Smooth muscle cell (in vitro differentiated cells): Measurements from ENCODE around the gene HOXC5. TPM values are rescaled to one million over a fixed set of nuclear protein-coding genes. Genes with fewer than 3 reads are reported as not detected.

Experiments used
- DNase-seq: peaks from one replicate; lab custom pipeline; 2025; ENCODE audit not compliant: unreplicated experiment; lab: John Stamatoyannopoulos, UW
- H2AFZ ChIP-seq: fragments of 200-600 bp; sonication (generic); 2 replicates; pipeline ENCODE4 v1.6.0; 2016; ENCODE audit warnings: antibody characterized with exemption, low read depth, mild to moderate bottlenecking
- H3F3A ChIP-seq: fragments of 200-600 bp; sonication (generic); 2 replicates; pipeline ENCODE4 v1.6.0; 2017; ENCODE audit warnings: antibody characterized with exemption, low read depth
- H3K27ac ChIP-seq: fragments of 200-600 bp; sonication (generic); 2 replicates; pipeline ENCODE4 v1.5.1; 2016; ENCODE audit warnings: low read depth, mild to moderate bottlenecking
- H3K27me3 ChIP-seq: fragments of 200-600 bp; sonication (generic); 2 replicates; pipeline ENCODE4 v1.6.1; 2016; ENCODE audit warnings: low read depth, mild to moderate bottlenecking
- H3K36me3 ChIP-seq: fragments of 200-600 bp; sonication (generic); 2 replicates; pipeline ENCODE4 v1.5.1; 2016; ENCODE audit warnings: low read depth
- H3K4me1 ChIP-seq: fragments of 200-600 bp; sonication (generic); 2 replicates; pipeline ENCODE4 v1.5.1; 2016; ENCODE audit warnings: low read depth
- H3K4me2 ChIP-seq: fragments of 200-600 bp; sonication (generic); 2 replicates; pipeline ENCODE4 v1.6.0; 2016; ENCODE audit warnings: mild to moderate bottlenecking
- H3K4me3 ChIP-seq: fragments of 200-600 bp; sonication (generic); 2 replicates; pipeline ENCODE4 v1.5.1; 2016; ENCODE audit warnings: mild to moderate bottlenecking
- H3K79me2 ChIP-seq: fragments of 200-600 bp; sonication (generic); 2 replicates; pipeline ENCODE4 v1.6.0; 2016; ENCODE audit warnings: low read depth, mild to moderate bottlenecking
- H3K9ac ChIP-seq: fragments of 200-600 bp; sonication (generic); 2 replicates; pipeline ENCODE4 v1.6.0; 2016; ENCODE audit warnings: low read depth
- H3K9me3 ChIP-seq: fragments of 200-600 bp; sonication (generic); replicated peaks from 2 replicates; pipeline ENCODE4 v1.5.1; 2016; ENCODE audit warnings: low read depth
- H4K20me1 ChIP-seq: fragments of 200-600 bp; sonication (generic); 2 replicates; pipeline ENCODE4 v1.6.0; 2016; ENCODE audit warnings: low read depth
- CTCF ChIP-seq: fragments of 200-600 bp; sonication (generic); IDR thresholded peaks from 2 replicates; pipeline ENCODE4 v1.5.1; 2017; ENCODE audit warnings: borderline replicate concordance, mild to moderate bottlenecking, antibody characterized with exemption; ENCODE audit not compliant: insufficient read depth, poor library complexity, severe bottlenecking
- WGBS: methylation state at CpG from one replicate; pipeline ENCODE4 v1.1.7; 2016; ENCODE audit warnings: low lambda C conversion rate; 5-methylcytosine and 5-hydroxymethylcytosine counted together
- polyA plus RNA-seq: library from polyadenylated mRNA; unstranded; fragments of >200 nt; fragmentation: Nextera tagmentation; extraction: Ambion mirVana; gene quantifications from 2 replicates; pipeline ENCODE4 v1.2.1, GENCODE V29; 2016
- total RNA-seq: library from RNA; depleted of rRNA; stranded (reverse); fragments of >200 nt; gene quantifications from 2 replicates; pipeline ENCODE4 v1.2.3, GENCODE V29; 2014

The HOXC5 gene
- total and polyA plus RNA-seq, 2 experiments from 2014 or later: 0.54 to 1.3 TPM

- no peak for TF ChIP-seq CTCF
- no peaks in the 10 kb centered on the region for H3K36me3 ChIP-seq
- peaks cover 6% of the 10 kb centered on the region for H3K4me1 ChIP-seq
- no peak overlapping the region for H3K4me3 ChIP-seq
- no peaks in the 10 kb centered on the region for H3F3A ChIP-seq
- no peak for DNase-seq
- no peaks in the 10 kb centered on the region for H3K9me3 ChIP-seq
- H2AFZ ChIP-seq: no peak overlapping the region
- H3K9ac ChIP-seq: no peak overlapping the region
- peak overlapping the region; percentile 37 for H3K4me2 ChIP-seq
- H3K27ac ChIP-seq: no peak overlapping the region
- H3K27me3 ChIP-seq: peaks cover 97% of the 10 kb centered on the region
- WGBS: 30% methylated on average over 8 of the region's 8 CpGs
- H3K79me2 ChIP-seq: peaks cover 43% of the 10 kb centered on the region
- no peaks in the 10 kb centered on the region for H4K20me1 ChIP-seq
These were observed 9.6 kb upstream of the HOXC5 start for GRCh38 chr12:54022960-54023884.

GRCh38 chr12:54024127-54024526, 8.7 kb upstream of the HOXC5 start:
- peaks cover 100% of the 10 kb centered on the region for H3K27me3 ChIP-seq
- H3K27ac ChIP-seq: no peak overlapping the region
- no peak for TF ChIP-seq CTCF
- 7% methylated on average over 17 of the region's 17 CpGs for WGBS
- no peak overlapping the region for H3K9ac ChIP-seq
- no peaks in the 10 kb centered on the region for H4K20me1 ChIP-seq
- no peak for DNase-seq
- H3K4me3 ChIP-seq: peak overlapping the region; percentile 6
- peak overlapping the region; percentile 37 for H3K4me2 ChIP-seq
- no peaks in the 10 kb centered on the region for H3K9me3 ChIP-seq
- H3F3A ChIP-seq: no peaks in the 10 kb centered on the region
- H3K36me3 ChIP-seq: no peaks in the 10 kb centered on the region
- H3K79me2 ChIP-seq: peaks cover 43% of the 10 kb centered on the region
- H2AFZ ChIP-seq: no peak overlapping the region
- H3K4me1 ChIP-seq: peaks cover 6% of the 10 kb centered on the region

- H3K4me1 ChIP-seq: peaks cover 6% of the 10 kb centered on the region
- no peaks in the 10 kb centered on the region for H3K36me3 ChIP-seq
- WGBS: 39% methylated on average over 5 of the region's 5 CpGs
- DNase-seq: no peak
- no peaks in the 10 kb centered on the region for H4K20me1 ChIP-seq
- H3F3A ChIP-seq: no peaks in the 10 kb centered on the region
- H3K4me2 ChIP-seq: peak overlapping the region; percentile 37
- no peak overlapping the region for H3K9ac ChIP-seq
- no peak for TF ChIP-seq CTCF
- H3K27me3 ChIP-seq: peaks cover 100% of the 10 kb centered on the region
- no peaks in the 10 kb centered on the region for H3K9me3 ChIP-seq
- no peak overlapping the region for H3K4me3 ChIP-seq
- H2AFZ ChIP-seq: no peak overlapping the region
- no peak overlapping the region for H3K27ac ChIP-seq
- H3K79me2 ChIP-seq: peaks cover 43% of the 10 kb centered on the region
These were observed 8.1 kb upstream of the HOXC5 start for GRCh38 chr12:54024581-54025305.
